Gastroesophageal sphincter (tissue), 3 donors: ENCODE results near the gene LIF.

Experiments
- CTCF ChIP-seq, 4 experiments: fragments of 200-600 bp in 2 of 4; fragments of 450-650 bp in 2 of 4; sonication (generic) in 1 of 4; IDR thresholded peaks; one replicate each; pipeline ENCODE4 v1.5.1; 2017 to 2019; ENCODE audit warnings: antibody characterized with exemption in 4 of 4, mild to moderate bottlenecking in 2 of 4, moderate library complexity in 2 of 4
- EP300 ChIP-seq: sonication (generic); formaldehyde crosslinking; IDR thresholded peaks from one replicate; pipeline ENCODE4 v1.6.1; 2017; ENCODE audit warnings: antibody characterized with exemption, mild to moderate bottlenecking
- POLR2A ChIP-seq, 2 donors: fragments of 450-650 bp; IDR thresholded peaks; one replicate each; pipeline ENCODE4 v1.6.1; 2017; ENCODE audit warnings: antibody characterized with exemption in 2 of 2, mild to moderate bottlenecking in 2 of 2, moderate library complexity in 1 of 2

GRCh38 chr22:30280505-30280904, 33.9 kb upstream of the LIF start:
- TF ChIP-seq CTCF (IDR thresholded peaks at IDR 0.05), result no peak
- TF ChIP-seq EP300, result no peak
- no peak for TF ChIP-seq POLR2A (IDR thresholded peaks at IDR 0.05)
